Epithelial cell of prostate (primary cell): Measurements from ENCODE around the gene NADSYN1.

Source experiments
- DNase-seq: peaks from one replicate; pipeline ENCODE4 v3.0.0-alpha.2; 2011; ENCODE audit warnings: low read depth, low spot score
- H3K27ac ChIP-seq: fragments of 450-650 bp; 2 replicates; pipeline ENCODE4 v1.5.1; 2017; ENCODE audit warnings: mild to moderate bottlenecking

Gene NADSYN1

DNA sequence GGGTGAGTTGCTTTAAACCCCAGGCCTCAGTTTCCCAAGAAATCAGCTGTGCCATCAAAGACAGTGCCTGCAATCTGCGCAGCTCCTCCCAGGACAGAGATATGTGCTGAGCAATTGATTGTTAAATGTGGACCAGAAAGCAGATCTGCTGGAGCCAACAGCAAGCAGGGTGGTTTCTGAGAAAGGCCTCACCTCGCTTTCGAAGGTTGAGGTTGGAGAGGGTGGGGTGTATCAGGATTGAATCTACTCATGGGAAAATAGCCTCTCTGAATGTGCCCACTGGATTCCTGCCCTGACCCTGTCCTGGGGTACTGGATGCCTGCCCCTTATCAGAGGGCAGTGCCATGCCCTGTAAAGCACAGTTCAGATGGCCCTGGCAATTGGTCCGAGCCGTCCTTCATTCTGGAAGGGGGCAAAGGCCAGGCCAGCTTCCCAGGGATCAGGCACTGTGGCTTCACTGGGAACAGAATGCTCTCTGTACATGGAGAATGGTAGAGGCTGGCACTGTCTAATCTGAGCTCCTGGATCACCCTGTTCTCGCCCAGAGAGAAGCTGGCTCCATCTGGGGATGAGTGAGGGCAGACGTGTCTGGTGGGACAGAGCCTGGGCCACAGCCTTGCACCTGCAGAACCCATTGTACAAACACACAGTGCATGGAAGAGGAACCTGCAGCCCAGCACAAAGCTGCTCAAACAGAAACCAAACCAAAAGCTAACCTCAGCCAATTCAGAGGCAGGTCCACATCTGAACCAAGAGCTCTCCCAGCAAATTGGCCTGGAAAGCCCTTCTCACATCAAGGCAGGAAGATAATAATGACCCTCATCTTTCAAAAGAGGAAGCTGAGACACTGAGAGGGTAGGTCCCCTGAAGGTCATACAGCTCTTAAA is 20.0 kb upstream of the NADSYN1 start:
- no peak for DNase-seq
- no peak overlapping the region for H3K27ac ChIP-seq

DNA sequence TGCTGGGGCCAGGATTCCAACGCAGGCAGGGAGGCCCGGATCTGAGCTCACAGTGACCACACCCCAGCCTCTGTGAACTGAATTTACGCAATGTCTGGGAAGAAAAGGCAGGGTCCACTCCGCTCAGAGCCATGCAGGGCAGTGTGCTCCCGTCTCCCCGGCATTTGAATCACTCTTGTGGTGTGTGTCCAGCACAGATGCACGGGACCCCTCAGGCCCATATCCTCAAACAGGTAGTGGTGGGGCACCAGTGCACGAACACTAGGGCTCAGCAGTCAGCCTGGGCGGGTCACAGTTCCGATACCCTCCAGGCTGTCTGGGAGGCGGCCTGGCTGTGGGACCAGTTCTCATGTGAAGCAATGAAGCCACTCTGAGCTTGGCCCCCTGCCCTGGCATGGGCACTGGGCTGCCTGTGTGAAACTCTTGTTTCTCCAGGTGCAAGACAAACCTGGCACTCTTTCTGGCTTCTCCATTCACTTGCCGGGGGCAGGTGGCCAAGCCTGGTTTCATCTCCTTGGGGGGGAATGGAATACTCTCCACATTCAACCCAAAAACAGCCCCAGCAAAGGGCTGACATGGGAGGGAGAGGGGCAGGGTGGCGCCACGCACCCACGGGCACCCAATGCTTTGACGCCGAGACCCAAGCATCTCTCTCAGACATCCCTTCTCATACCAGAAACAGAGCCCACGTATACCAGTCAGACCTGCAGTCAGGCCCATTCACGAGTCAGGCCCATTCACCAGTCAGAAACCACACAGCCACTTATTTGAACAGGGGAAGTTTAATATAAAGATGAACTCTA is 19.2 kb upstream of the NADSYN1 start:
- H3K27ac ChIP-seq = no peak overlapping the region
- DNase-seq = no peak

DNA sequence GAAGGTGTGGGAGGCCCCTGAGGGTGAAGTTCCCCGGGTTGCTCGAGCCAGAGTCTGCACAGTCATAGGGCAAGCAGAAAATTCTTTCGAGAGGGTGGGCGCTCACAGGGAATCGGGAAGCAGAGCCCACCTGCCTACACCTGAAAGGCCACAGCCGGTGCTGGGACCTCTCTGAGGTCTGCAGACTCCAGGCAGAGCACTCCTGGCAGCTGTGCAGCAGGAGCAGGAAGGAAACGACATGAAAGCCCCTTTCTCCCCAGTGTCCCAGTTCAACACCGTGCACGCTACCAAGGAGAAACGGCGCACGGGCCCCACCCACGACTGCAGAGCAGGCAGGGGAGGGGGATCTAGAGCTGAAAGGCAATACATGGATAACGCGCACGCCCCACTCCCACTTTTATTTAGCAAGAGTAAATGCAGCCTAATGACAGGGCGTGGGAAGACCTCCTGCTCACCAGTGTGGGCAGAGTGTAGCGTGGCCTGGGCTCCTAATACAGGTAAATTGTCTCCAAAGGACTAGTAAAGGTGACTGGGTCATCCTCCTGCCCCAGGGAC is 18.4 kb upstream of the NADSYN1 start:
- no peak overlapping the region for H3K27ac ChIP-seq
- no peak for DNase-seq

DNA sequence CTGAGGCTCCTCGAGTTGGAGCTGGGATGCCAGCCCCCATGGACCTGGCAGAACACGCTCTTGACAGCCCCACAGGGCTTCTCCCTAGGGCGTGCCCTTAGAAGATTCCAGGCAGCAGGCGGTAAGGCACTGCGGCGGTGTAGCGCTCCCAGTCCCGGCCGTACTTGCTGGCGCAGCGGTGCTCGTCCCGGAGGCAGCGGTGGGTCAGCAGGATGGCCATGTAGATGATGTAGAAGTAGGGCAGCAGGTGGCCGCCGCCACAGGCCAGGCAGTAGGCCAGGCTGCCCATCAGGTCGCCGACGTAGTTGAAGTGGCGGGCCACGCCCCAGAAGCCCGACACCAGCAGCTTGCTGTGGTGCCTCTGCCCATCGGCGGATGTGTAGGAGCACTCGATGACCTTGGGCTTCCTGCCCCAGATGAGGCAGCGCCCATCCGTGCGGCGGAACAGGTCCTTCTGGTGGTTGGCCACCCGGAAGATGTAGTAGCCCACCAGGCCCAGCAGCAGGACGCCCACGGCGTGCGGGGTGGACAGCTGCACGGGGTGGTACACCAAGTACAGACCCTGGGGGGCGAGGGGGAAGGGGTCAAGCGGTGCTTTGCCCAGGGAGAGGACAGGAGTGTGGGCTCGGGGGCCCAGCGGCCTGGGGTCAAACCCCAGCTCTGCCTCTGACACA is 17.6 kb upstream of the NADSYN1 start:
- no peak overlapping the region for H3K27ac ChIP-seq
- DNase-seq = no peak

DNA sequence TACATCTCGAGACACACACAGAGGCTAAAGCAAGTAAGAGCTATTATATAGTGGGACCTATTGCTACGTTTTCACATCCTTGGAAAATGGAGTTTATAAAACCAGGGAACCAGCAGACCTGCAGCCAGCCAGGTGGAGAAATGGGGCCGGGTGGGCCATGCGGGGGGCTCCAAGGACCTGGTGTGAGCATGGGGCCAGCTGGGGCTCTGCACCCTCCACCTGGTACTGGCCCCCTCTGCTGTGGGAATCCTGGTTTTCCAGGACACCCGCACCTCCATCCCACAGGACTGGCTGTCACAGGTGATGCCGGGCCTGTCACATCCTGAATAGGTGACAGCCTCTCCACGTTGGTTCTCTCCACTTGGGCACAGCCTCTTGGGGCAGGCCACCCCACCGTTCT is 16.1 kb upstream of the NADSYN1 start:
- no peak overlapping the region for H3K27ac ChIP-seq
- no peak for DNase-seq

DNA sequence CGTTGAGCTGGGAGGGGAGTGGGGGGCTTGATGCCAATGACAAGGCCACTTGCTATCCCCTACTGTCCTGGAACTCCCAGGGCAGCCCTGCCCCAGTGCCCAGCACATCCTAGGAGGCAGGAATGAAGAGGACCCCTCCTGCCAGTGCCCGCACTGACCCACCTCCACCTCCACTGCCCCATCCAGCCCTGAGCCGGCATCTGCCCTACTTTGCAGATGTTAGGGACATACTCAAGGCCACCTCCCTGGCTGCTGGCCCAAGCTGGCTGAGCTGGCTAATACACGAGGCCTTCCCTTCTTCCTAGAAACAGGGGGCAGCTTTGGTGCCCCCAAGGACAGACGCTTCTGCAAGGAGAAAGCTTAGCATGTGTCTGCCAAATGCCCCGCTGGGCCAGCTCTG is 15.6 kb upstream of the NADSYN1 start:
- H3K27ac ChIP-seq = no peak overlapping the region
- DNase-seq = no peak

DNA sequence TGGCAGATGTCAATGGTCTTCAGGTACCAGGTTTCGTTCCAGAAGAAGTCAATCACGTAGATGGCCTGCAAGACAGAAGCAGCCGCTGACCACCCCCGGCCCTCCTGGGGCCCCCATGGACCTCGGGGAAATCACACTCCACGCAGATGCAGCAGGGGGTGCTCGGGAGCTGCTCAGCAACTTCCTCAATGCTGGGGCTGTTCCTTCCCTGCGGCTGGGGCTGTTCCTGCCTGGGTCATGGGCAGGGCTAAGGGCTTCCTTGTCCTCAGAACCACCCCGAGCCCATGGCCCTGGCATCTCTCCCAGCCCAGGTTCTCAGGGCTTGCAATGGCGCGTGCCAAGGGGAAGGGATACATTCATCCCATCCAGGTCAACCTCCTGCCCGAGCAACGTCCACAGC is 15.1 kb upstream of the NADSYN1 start:
- no peak for DNase-seq
- no peak overlapping the region for H3K27ac ChIP-seq

DNA sequence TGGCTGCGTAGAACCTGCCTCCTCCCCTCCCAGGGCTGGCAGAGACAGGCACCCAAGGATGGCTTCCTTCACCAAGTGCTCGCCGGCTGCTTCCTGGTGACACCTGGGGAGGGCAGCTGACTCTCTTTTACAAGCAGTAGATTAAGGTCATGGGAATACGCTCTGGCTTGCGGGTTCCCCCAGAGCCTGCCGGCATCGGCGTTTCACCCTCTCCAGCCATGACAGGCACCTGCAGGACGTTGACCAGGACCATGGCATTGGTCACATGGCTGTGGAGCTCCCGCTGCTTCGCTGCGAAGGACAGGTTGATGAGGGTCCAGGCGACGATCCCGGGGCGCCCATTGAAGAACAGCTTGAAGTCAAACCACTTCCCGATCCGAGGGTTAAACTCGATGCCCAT is 14.4 kb upstream of the NADSYN1 start:
- H3K27ac ChIP-seq = no peak overlapping the region
- no peak for DNase-seq

DNA sequence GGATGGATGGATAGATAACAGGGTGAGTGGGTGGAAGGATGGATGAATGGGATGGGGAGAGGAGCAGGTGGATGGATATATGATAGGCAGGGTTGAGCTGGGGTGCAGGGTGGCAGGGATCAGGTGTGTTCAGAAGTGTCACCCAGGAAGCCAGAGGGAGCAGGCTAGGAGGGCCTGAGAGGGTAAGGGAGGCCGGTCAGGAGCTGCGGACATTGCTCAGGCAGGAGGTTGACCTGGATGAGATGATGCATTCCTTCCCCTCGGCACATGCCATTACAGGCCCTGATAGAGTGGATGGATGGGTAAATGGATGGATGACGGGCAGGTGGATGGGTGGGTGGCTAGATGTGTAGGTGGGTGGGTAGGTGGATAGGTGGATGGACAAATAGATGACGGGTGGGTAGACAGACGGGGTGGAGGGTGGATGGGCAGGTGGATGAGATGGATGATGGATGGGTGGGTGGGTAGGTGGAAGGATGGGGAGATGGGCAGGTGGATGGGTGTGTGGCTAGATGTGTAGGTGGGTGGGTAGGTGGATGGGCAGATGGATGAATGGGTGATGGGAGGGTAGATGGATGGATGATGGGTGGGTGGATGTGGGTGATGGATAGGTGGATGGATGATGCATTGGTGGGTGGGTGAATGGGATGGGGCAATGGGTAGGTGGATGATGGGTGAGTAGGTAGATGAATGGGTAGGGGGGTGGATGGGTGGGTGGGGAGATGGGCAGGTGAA is 12.8 kb upstream of the NADSYN1 start:
- no peak overlapping the region for H3K27ac ChIP-seq
- DNase-seq = no peak

DNA sequence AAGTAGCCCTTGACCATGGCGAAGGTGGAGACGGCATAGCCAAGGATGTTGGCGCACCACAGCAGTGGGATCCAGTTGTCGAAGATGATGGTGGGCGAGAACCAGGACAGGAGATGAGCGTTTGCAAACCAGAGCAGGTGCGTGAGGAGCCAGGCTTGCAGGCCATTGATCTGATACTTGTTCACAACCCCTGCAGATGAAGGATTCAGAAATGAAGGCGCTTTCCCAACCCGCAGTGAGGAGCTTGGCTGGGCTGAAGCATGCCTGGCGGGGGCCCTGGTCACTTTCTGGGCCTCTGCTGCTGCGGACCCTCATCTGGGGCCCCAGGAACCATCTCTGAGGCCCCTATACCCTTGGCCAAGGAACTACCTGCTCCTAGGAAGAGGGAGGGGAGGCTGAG is 11.8 kb upstream of the NADSYN1 start:
- DNase-seq = no peak
- no peak overlapping the region for H3K27ac ChIP-seq

DNA sequence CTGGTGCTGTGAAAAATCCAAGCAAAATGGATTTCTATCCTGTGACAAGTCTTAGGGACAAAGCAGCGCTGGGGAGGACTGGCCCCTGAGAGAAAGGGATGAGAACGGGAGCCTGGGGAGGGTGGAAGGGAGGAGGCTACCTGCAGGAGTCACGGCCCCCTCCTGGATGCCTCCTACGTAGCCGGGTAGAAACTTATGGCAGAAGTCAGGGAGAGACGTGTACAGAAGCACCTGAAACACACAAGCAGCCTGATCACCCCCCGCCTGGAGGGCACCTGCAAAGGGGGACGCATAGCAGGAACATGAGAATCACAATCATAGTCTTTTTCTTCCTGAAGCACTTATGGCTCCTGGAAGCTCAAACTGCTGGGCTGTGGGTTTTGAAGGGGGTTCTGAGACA is 10.9 kb upstream of the NADSYN1 start:
- no peak for DNase-seq
- H3K27ac ChIP-seq = no peak overlapping the region

DNA sequence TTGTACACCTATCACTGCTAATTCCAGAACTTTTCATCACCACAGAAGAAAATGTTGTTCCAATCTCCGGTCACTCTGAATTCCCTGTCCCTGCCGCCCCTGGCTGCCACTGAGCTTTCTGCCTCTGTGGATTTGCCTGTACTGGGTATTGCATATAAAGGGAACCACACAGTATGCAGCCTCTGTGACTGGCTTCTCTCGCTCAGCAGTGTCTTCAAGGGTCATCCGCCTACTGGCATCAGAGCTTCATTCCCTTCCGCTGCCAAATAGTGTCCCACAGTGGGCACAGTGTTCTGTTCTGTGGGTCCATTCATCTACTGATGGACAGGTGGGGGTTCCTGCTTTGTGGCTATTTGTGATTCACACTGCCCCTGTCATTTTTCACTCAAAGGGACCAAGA is 10.1 kb upstream of the NADSYN1 start:
- no peak overlapping the region for H3K27ac ChIP-seq
- no peak for DNase-seq

DNA sequence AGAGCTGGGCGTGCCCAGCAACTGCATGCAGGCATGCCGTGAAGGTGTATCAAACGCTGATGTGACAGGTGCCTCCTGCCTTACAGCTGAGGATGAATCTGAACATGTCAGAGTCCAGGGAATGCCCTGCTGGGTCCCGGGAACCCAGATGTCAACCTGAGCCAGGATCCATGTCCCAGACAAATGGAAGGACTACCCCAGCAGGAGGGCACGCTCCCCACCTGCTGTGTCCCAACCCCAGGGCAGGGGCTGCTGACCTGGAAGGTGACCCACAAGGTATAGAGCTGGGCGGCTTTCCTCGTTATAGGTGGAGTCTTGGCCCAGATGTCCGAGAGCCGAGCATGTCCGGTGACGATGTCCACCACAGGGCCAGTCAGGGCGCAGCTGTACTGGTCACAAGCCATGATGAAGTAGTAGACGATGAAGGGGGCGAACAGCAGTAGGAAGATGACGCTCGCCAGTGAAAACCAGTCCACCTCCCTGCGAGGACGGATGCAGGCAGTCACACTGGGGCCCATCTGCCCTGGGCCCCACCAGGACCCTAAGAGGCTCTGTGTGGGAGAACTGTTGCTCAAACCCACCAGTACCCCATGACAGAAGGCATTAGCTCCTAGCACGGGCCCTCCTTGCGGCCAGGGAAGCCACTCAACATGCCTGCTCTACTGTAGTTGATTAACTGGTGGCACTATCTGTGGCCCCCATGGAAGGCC is 9.1 kb upstream of the NADSYN1 start:
- DNase-seq = no peak
- no peak overlapping the region for H3K27ac ChIP-seq

DNA sequence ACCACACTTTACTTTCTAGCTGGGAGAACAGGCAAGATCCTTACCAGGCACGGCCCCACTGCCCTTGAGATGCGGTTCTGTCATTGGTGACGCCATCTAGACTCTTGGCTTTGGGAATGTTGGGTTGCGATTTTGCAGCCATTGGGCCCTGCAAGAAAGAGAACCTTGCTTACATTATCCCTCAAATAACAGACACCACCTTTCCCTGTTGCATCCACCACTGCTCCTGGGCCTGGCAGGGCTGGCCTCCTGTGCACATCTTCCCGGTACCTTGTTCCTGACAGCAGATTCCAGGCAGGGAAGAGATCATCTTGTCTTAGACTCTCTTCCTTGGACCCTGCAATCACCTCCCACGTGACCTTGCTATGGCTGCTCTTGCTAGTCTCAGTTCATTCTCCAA is 8.2 kb upstream of the NADSYN1 start:
- DNase-seq = no peak
- no peak overlapping the region for H3K27ac ChIP-seq

DNA sequence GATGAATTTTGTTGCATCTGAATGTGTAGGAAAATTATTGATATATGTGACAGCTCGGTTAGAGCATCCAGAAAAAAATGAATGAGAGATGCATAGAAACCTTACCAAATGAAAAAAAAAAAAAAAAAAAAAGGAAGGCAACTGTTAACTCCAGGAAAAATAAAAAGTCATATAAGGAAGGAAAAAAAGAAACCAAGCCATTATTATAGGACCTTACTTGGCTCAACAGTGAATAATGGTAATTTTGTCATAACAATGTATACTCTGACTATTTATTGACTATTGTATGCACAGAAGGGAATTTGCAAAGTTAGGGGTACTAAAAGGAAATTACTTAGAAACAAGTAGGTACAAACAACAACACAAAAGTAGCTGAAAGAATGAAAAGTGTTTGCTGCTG is 6.9 kb upstream of the NADSYN1 start:
- no peak for DNase-seq
- H3K27ac ChIP-seq = no peak overlapping the region

DNA sequence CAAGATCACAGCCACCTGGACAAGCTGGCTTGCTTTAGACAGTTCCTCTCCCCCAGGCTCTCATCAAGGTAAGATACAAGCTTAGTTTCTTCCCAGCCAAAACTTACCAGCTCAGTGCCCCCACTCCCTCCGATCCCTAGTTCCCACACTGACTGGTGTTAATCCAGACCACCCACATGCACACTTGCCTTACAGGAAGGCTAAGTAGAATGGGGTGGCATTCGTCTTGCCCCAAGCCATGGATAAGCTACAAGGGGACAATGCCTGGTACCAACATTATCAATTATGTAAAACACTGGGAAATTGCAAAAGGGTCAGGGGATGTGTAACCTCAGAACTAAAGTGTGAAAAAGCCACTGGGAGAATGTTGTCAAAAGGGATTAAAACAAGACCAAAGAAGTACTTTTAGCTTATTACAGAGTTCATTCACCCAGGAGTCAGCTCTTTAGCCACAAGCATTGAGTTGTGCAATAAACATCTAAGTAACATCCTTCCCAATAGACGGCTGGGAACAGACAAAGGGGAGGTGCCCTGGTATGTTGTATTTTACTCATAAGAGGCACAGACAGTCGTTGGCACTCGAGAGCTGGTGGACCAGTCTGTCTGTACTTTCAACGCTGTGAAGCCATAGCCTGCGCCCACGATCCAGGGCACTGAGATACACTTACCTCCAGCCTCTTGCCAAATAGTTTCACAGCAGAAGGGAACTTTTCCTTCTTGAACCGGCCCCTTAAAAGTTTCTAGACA is 5.9 kb upstream of the NADSYN1 start:
- DNase-seq = peak; percentile 49
- peak overlapping the region; percentile 69 for H3K27ac ChIP-seq

DNA sequence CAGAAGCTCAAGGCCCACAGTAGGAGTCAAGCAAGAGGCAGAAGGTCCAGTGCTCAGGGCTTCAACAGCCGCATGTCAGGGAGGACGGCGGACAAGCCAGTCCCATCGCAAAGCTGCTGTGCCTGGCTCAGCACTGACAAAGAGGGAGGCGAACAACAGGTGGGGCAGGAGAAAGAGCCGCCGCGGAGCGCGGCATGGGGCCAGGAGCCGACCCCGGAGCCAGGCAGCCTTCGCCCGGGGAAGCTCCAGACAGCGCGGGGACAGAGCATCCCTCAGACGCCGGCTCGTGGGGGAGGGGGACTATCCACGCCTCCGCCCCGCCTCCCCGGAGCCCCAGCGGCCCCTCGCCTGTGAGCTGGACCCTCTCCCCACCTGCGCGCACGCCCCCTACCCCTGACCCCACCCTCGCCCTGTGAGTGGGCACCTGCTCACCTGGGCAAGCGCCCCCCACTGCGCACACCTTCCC is 5.2 kb upstream of the NADSYN1 start:
- peak overlapping the region; percentile 69 for H3K27ac ChIP-seq
- DNase-seq = no peak

DNA sequence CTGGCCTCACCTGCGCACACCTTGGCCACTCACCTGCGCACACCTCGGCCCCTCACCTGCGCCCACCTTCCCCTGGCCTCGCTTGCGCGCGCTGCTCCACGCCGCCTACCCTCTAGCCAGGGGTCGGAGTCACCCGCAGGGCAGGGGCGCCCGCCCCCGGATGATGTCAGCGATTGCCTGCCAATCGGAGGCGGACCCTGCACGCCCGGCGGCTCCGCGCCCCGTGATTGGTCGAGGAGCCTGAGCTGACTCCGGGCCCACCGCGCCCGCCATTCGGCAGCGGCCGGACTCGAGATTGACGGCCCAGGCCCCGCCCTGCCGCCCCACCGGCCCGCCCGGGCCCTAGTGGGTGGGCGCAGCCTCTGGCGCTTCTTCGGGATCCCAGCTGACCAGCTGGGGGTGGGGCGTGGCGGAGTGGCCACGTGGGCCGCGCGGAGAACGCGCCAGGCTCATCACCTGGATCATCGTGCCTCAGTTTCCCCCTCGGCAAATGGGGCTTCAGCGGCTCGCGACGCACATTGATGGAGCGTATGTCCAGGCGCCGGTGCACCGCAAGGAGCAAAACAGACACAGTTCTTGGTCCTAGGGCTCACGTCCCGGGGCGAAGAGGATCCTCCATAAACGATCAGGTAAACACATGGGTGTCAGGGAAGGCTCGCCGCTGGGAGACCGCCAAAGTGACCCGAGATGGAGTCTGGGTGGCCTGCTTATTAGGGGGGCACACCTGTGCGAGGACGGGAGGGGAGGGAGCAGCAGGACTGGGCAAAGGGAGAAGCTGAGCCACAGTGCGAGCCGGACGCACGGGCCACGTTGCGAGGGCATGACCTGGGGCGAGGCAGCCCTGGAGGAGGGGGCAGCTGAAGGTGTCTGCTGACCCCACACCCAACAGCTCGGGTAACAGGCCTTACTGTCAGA is 4.5 kb upstream of the NADSYN1 start, which contains the start of gene DHCR7:
Gene DHCR7 (minus strand): TSS at position 137 of the 915 bp plus-strand sequence. CDS start 3,441 bp downstream, outside the sequence.
- DNase-seq = peak; percentile 49
- H3K27ac ChIP-seq = peak within 1 kb of the TSS; percentile 69
